ENCODE measurements around the gene ODF2.

ODF2 gene

GRCh38 chr9:128540634-128541360, 85.0 kb downstream of the ODF2 start:
- no peak for ATAC-seq
- TF ChIP-seq TSHZ2 (CRISPR knock-in tag; IDR thresholded peaks at IDR 0.05), result no peak
- no peak for TF ChIP-seq CSRNP3 (CRISPR knock-in tag; IDR thresholded peaks at IDR 0.05)
- TF ChIP-seq ZFP30 (CRISPR knock-in tag; IDR thresholded peaks at IDR 0.05), result no peak
- TF ChIP-seq BACH2 (CRISPR knock-in tag; IDR thresholded peaks at IDR 0.05; ENCODE audit: borderline replicate concordance), result no peak
- no peak for TF ChIP-seq ISL1 (CRISPR knock-in tag; IDR thresholded peaks at IDR 0.05)
- no peak for TF ChIP-seq TCF4 (CRISPR knock-in tag; IDR thresholded peaks at IDR 0.05; ENCODE audit: borderline replicate concordance)
- no peak for TF ChIP-seq PPARA (CRISPR knock-in tag; IDR thresholded peaks at IDR 0.05; ENCODE audit: borderline replicate concordance)
- no peak for TF ChIP-seq PATZ1 (CRISPR knock-in tag; IDR thresholded peaks at IDR 0.05; ENCODE audit: borderline replicate concordance)
- no peak for TF ChIP-seq CREB5 (CRISPR knock-in tag; IDR thresholded peaks at IDR 0.05; ENCODE audit: low read depth)
- no peak for TF ChIP-seq TOX (CRISPR knock-in tag; IDR thresholded peaks at IDR 0.05; ENCODE audit: borderline replicate concordance)
- TF ChIP-seq ZFP3 (CRISPR knock-in tag; IDR thresholded peaks at IDR 0.05), result no peak
- TF ChIP-seq ZNF565 (CRISPR knock-in tag; conservative IDR thresholded peaks at IDR 0.05; ENCODE audit: low read depth), result no peak
- no peak for TF ChIP-seq ESRRG (CRISPR knock-in tag; IDR thresholded peaks at IDR 0.05)
- no peak for TF ChIP-seq ZC3H10 (CRISPR knock-in tag; IDR thresholded peaks at IDR 0.05)

GRCh38 chr9:128546504-128546903, 90.7 kb downstream of the ODF2 start:
- no peak for ATAC-seq
- TF ChIP-seq ESRRG (CRISPR knock-in tag; IDR thresholded peaks at IDR 0.05), result no peak
- TF ChIP-seq CSDC2 (CRISPR knock-in tag; IDR thresholded peaks at IDR 0.05), result no peak
- TF ChIP-seq ZFP30 (CRISPR knock-in tag; IDR thresholded peaks at IDR 0.05), result no peak
- TF ChIP-seq CSRNP3 (CRISPR knock-in tag; IDR thresholded peaks at IDR 0.05), result no peak
- no peak for TF ChIP-seq ZFP3 (CRISPR knock-in tag; IDR thresholded peaks at IDR 0.05)
- TF ChIP-seq ZNF70 (CRISPR knock-in tag; IDR thresholded peaks at IDR 0.05), result no peak
- no peak for TF ChIP-seq GLIS3 (CRISPR knock-in tag; IDR thresholded peaks at IDR 0.05)
- TF ChIP-seq ZNF565 (CRISPR knock-in tag; conservative IDR thresholded peaks at IDR 0.05; ENCODE audit: low read depth), result no peak
- no peak for TF ChIP-seq PATZ1 (CRISPR knock-in tag; IDR thresholded peaks at IDR 0.05; ENCODE audit: borderline replicate concordance)
- no peak for TF ChIP-seq TSHZ2 (CRISPR knock-in tag; IDR thresholded peaks at IDR 0.05)
- no peak for TF ChIP-seq PPARA (CRISPR knock-in tag; IDR thresholded peaks at IDR 0.05; ENCODE audit: borderline replicate concordance)
- no peak for TF ChIP-seq CREB5 (CRISPR knock-in tag; IDR thresholded peaks at IDR 0.05; ENCODE audit: low read depth)
- no peak for TF ChIP-seq TCF4 (CRISPR knock-in tag; IDR thresholded peaks at IDR 0.05; ENCODE audit: borderline replicate concordance)
- no peak for TF ChIP-seq ARNTL (CRISPR knock-in tag; IDR thresholded peaks at IDR 0.05; ENCODE audit: borderline replicate concordance, low read depth)
- TF ChIP-seq ZC3H10 (CRISPR knock-in tag; IDR thresholded peaks at IDR 0.05), result no peak
- TF ChIP-seq ISL1 (CRISPR knock-in tag; IDR thresholded peaks at IDR 0.05), result no peak
- no peak for TF ChIP-seq OSR1 (CRISPR knock-in tag; IDR thresholded peaks at IDR 0.05)
- no peak for TF ChIP-seq SNAI2 (CRISPR knock-in tag; IDR thresholded peaks at IDR 0.05)
